ENCODE results near the gene PRDM5.
A peak's percentile ranks its signal among the peaks of the same experiment; 100 is the strongest.
"Not testable (repeated sequence)": the region's sequence is repeated elsewhere in the genome, so short reads cannot be mapped to it uniquely, and the experiment has no call there.

PRDM5 gene

GRCh38 chr4:120755864-120756263 lies 166.7 kb downstream of the PRDM5 start:
- DNase-seq (ENCODE audit: low spot score): no peak

- DNase-seq (ENCODE audit: low spot score): no peak
Measured at GRCh38 chr4:120754590-120754989, 167.9 kb downstream of the PRDM5 start.

GRCh38 chr4:120753854-120754253 lies 168.7 kb downstream of the PRDM5 start:
- no peak for DNase-seq (ENCODE audit: low spot score)

GRCh38 chr4:120750152-120750525 lies 172.4 kb downstream of the PRDM5 start:
- no peak for DNase-seq (ENCODE audit: low spot score)

- DNase-seq (ENCODE audit: low spot score): peak; percentile 30
Measured at GRCh38 chr4:120749445-120750151, 172.9 kb downstream of the PRDM5 start.

GRCh38 chr4:120741636-120742035 lies 180.9 kb downstream of the PRDM5 start:
- DNase-seq (ENCODE audit: low spot score): not testable (repeated sequence)

GRCh38 chr4:120736312-120736711 lies 186.2 kb downstream of the PRDM5 start:
- DNase-seq (ENCODE audit: low spot score): no peak

GRCh38 chr4:120733968-120734367 lies 188.6 kb downstream of the PRDM5 start:
- no peak for DNase-seq (ENCODE audit: low spot score)

GRCh38 chr4:120733054-120733453 lies 189.5 kb downstream of the PRDM5 start:
- DNase-seq (ENCODE audit: low spot score): no peak

- DNase-seq (ENCODE audit: low spot score): no peak
Measured at GRCh38 chr4:120731561-120731960, 191.0 kb downstream of the PRDM5 start.

GRCh38 chr4:120730777-120731320 lies 191.7 kb downstream of the PRDM5 start:
- no peak for DNase-seq (ENCODE audit: low spot score)

GRCh38 chr4:120728892-120729675 lies 193.4 kb downstream of the PRDM5 start:
- no peak for DNase-seq (ENCODE audit: low spot score)

- peak; percentile 75 for DNase-seq (ENCODE audit: low spot score)
Measured at GRCh38 chr4:120725639-120726580, 196.6 kb downstream of the PRDM5 start.

GRCh38 chr4:120724656-120725055 lies 197.9 kb downstream of the PRDM5 start:
- no peak for DNase-seq (ENCODE audit: low spot score)

- DNase-seq (ENCODE audit: low spot score): peak; percentile 12
Measured at GRCh38 chr4:120723986-120724385, 198.5 kb downstream of the PRDM5 start.

GRCh38 chr4:120723105-120723504 lies 199.4 kb downstream of the PRDM5 start:
- DNase-seq (ENCODE audit: low spot score): no peak

GRCh38 chr4:120722655-120723054 lies 199.9 kb downstream of the PRDM5 start:
- DNase-seq (ENCODE audit: low spot score): no peak

GRCh38 chr4:120720354-120720934 lies 202.1 kb downstream of the PRDM5 start:
- DNase-seq (ENCODE audit: low spot score): no peak

- DNase-seq (ENCODE audit: low spot score): peak; percentile 47
Measured at GRCh38 chr4:120718979-120719566, 203.5 kb downstream of the PRDM5 start.

GRCh38 chr4:120716346-120716745 lies 206.2 kb downstream of the PRDM5 start:
- DNase-seq (ENCODE audit: low spot score): no peak
